Neutrophil (primary cell): ENCODE results near the gene PLXNA4.

ENCODE experiments used
- H3K27ac ChIP-seq: fragments of 200-600 bp; sonication (generic); 2 replicates; pipeline ENCODE4 v1.5.1; 2016; ENCODE audit warnings: mild to moderate bottlenecking, moderate library complexity
- H3K27me3 ChIP-seq: fragments of 200-600 bp; sonication (generic); 2 replicates; pipeline ENCODE4 v1.6.0; 2016; ENCODE audit warnings: mild to moderate bottlenecking
- H3K36me3 ChIP-seq: fragments of 200-600 bp; sonication (generic); 2 replicates; pipeline ENCODE4 v1.5.1; 2017
- H3K4me1 ChIP-seq, 2 experiments: fragments of 200-600 bp in 1 of 2; sonication (generic) in 1 of 2; 1 replicate in 1 of 2; 2 replicates in 1 of 2; pipeline versions ENCODE4 v1.5.1 to v1.6.1; 2013 to 2016; ENCODE audit warnings: low read depth in 1 of 2, low read length in 1 of 2, mild to moderate bottlenecking in 1 of 2, moderate library complexity in 1 of 2; ENCODE audit not compliant: control insufficient read depth in 1 of 2, insufficient read depth in 1 of 2
- H3K4me3 ChIP-seq, 2 experiments: fragments of 200-600 bp in 1 of 2; sonication (generic) in 1 of 2; 1 replicate in 1 of 2; 2 replicates in 1 of 2; pipeline ENCODE4 v1.5.1; 2013 to 2016; ENCODE audit warnings: low read depth in 1 of 2, low read length in 1 of 2, mild to moderate bottlenecking in 1 of 2, moderate library complexity in 1 of 2
- H3K9me3 ChIP-seq: fragments of 200-600 bp; sonication (generic); 2 replicates; pipeline ENCODE4 v1.5.1; 2016
- TF ChIP-seq, protein P1 (sequence below): fragments of 200-600 bp; sonication (generic); IDR thresholded peaks from 2 replicates; pipeline ENCODE4 v1.5.1; 2016; ENCODE audit warnings: antibody characterized with exemption

The PLXNA4 gene

DNA sequence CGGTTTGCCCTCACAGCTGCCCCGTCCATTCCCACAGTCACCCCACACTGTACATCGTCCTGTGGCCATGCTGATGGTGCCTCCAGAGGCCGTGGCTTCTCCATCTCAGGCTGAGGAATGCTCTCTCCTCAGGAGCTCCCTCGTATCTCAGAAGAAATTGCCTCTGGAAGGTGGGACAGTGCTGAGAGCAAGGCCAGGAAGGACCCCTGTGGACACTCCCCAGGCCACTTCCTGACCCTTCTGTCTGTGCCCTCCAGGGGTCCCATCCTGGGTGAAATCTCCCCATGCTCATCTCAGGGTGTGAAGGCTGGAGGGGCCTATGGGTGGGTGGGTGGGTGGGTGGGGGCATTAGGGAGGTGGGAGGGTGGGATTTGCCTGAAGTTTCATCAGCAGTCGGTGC, 454.3 kb downstream of the PLXNA4 start:
- no peaks in the 10 kb centered on the region for H3K36me3 ChIP-seq
- H3K4me3 ChIP-seq = no peak overlapping the region
- H3K27ac ChIP-seq = no peak overlapping the region
- peaks cover 4% of the 10 kb centered on the region for H3K27me3 ChIP-seq
- no peaks in the 10 kb centered on the region for H3K9me3 ChIP-seq
- TF ChIP-seq, protein P1, sequence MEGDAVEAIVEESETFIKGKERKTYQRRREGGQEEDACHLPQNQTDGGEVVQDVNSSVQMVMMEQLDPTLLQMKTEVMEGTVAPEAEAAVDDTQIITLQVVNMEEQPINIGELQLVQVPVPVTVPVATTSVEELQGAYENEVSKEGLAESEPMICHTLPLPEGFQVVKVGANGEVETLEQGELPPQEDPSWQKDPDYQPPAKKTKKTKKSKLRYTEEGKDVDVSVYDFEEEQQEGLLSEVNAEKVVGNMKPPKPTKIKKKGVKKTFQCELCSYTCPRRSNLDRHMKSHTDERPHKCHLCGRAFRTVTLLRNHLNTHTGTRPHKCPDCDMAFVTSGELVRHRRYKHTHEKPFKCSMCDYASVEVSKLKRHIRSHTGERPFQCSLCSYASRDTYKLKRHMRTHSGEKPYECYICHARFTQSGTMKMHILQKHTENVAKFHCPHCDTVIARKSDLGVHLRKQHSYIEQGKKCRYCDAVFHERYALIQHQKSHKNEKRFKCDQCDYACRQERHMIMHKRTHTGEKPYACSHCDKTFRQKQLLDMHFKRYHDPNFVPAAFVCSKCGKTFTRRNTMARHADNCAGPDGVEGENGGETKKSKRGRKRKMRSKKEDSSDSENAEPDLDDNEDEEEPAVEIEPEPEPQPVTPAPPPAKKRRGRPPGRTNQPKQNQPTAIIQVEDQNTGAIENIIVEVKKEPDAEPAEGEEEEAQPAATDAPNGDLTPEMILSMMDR = no peak
- no peaks in the 10 kb centered on the region for H3K4me1 ChIP-seq

DNA sequence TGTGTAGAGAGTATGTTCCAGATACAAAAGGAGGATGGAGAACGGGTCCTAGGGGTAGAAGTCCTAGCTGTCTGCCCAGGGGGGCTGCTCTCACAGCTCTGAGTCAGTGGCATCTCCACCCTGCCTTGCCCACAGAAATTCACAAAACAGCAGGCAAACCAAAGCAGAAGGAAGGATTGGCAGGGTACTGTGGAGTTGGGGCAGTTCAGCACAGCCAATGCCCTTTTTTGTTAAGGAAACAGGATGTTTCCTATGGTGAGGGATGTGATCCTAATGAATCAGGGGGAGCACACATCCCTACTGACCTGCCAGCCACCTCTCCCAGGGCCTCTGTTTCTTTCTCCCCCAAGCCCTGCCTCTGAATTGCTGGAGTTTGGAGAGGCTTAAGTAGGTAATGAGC, 457.6 kb downstream of the PLXNA4 start:
- peaks cover 2% of the 10 kb centered on the region for H3K27me3 ChIP-seq

DNA sequence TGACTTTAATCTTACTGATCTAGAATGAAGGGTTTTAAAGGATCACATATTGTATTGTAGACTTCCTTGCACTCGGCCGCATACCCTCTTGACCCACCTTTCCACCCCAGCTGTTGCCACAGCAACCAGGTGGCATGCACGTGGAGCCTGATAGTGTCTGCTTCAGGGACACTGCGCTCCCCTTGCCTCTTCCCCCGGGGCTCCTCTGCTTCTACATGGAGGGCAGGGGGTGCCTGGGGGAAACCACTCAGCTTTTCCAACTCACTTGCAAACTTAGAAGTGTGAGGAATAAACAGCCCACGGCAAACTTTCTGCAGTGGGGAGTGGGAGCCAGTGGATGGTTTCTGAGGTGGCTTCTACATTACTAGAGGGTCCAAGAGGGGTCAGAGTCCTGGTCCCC, 458.6 kb downstream of the PLXNA4 start:
- Histone ChIP-seq H3K9me3 (no peaks in the 10 kb centered on the region), H3K4me1 (no peaks in the 10 kb centered on the region), H3K27ac (no peak overlapping the region), H3K4me3 (no peak overlapping the region), H3K27me3 (no peaks in the 10 kb centered on the region), H3K36me3 (no peaks in the 10 kb centered on the region)
- TF ChIP-seq, protein P1 = no peak

More for the DNA sequence above, 457.6 kb downstream of the PLXNA4 start:
- Histone ChIP-seq H3K36me3 (no peaks in the 10 kb centered on the region), H3K4me1 (no peaks in the 10 kb centered on the region), H3K9me3 (no peaks in the 10 kb centered on the region), H3K4me3 (no peak overlapping the region), H3K27ac (no peak overlapping the region)
- TF ChIP-seq, protein P1 = no peak

DNA sequence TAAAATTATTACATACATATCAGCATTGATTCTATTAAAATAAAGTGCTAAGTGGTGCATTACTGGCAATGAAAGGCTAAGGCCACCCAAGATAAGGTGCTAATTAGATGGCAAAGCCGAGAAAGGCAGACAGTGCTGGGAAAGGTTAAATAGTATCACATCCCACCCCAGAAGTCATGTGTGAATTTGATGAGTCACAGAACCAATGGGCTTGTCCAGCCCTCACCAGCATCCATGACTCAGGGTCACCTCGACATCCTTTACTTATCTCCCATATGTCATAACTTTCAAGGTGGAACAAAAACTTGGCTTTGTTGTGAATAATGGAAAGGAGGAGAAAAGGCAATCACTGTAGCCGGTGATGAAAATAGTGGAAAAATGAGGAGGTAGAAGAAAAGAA, 459.1 kb downstream of the PLXNA4 start:
- no peaks in the 10 kb centered on the region for H3K4me1 ChIP-seq
- no peak overlapping the region for H3K27ac ChIP-seq
- no peak overlapping the region for H3K4me3 ChIP-seq
- no peaks in the 10 kb centered on the region for H3K9me3 ChIP-seq
- TF ChIP-seq, protein P1 = no peak
- no peaks in the 10 kb centered on the region for H3K36me3 ChIP-seq
- H3K27me3 ChIP-seq = no peaks in the 10 kb centered on the region

DNA sequence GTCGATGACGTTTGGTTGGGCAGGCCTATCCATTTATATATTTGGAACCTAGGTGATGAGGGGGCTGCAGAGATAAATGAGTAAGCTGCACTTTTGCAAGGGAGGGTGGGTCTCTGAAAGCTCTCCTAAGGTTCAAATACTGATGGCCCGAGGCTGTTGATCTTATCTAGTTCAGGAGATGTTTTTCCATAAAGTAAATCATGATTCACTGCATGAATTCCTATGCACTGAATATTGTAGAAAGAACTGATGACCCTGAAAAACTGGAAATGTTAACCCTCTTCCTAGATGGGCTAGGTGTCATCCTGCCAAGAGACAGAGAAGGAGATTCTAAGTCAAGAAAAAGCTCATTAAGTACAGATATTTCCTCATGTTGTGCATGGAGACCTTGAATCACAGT, 459.9 kb downstream of the PLXNA4 start:
- TF ChIP-seq, protein P1 = no peak
- no peak overlapping the region for H3K4me3 ChIP-seq
- no peaks in the 10 kb centered on the region for H3K9me3 ChIP-seq
- no peaks in the 10 kb centered on the region for H3K4me1 ChIP-seq
- no peaks in the 10 kb centered on the region for H3K27me3 ChIP-seq
- no peak overlapping the region for H3K27ac ChIP-seq
- no peaks in the 10 kb centered on the region for H3K36me3 ChIP-seq

DNA sequence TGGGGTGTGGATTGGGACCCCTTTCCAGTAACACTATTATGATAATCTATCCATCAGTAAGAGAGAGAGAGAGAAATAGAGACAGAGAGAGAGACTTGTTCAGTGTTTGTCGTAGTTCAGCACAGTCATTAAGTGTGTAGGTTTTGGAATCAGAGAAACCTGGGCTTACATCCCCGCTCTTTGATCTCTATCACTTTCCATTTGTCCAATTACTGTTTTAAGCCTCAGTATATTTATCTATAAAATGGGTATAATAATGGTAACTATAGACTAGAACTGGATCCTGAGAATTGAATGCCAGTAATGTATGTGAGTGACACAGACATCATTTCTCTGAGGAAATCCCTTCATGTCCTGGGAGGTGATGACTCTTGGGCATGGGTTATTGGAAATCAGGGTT, 460.5 kb downstream of the PLXNA4 start:
- Histone ChIP-seq H3K4me3 (no peak overlapping the region), H3K4me1 (no peaks in the 10 kb centered on the region), H3K9me3 (no peaks in the 10 kb centered on the region), H3K27me3 (no peaks in the 10 kb centered on the region), H3K27ac (no peak overlapping the region), H3K36me3 (no peaks in the 10 kb centered on the region)
- TF ChIP-seq, protein P1 = no peak
